Muscle layer of duodenum (tissue), 2 donors: Measurements from ENCODE around the gene ABCC4.

Experiments used
- H3K27ac ChIP-seq: one replicate; pipeline ENCODE4 v1.7.0; 2013; ENCODE audit warnings: mild to moderate bottlenecking, low read length
- H3K27me3 ChIP-seq: one replicate; pipeline ENCODE4 v1.7.0; 2013; ENCODE audit warnings: low read depth, mild to moderate bottlenecking, control low read depth, low read length
- H3K36me3 ChIP-seq, 2 donors: one replicate each; pipeline ENCODE4 v1.7.0; 2013; ENCODE audit warnings: low read length in 2 of 2, control low read depth in 1 of 2, mild to moderate bottlenecking in 1 of 2; ENCODE audit not compliant: insufficient read depth in 2 of 2, control insufficient read depth in 1 of 2
- H3K4me1 ChIP-seq, 2 donors: one replicate each; pipeline ENCODE4 v1.7.0; 2013; ENCODE audit warnings: low read length in 2 of 2, mild to moderate bottlenecking in 2 of 2, control low read depth in 1 of 2, moderate library complexity in 1 of 2; ENCODE audit not compliant: insufficient read depth in 2 of 2, control insufficient read depth in 1 of 2
- H3K4me3 ChIP-seq, 2 donors: one replicate each; pipeline ENCODE4 v1.7.0; 2013; ENCODE audit warnings: low read length in 2 of 2, low read depth in 1 of 2, mild to moderate bottlenecking in 1 of 2
- H3K9me3 ChIP-seq, 2 donors: one replicate each; pipeline ENCODE4 v1.7.0; 2013; ENCODE audit warnings: low read length in 2 of 2, control low read depth in 1 of 2, mild to moderate bottlenecking in 1 of 2; ENCODE audit not compliant: control insufficient read depth in 1 of 2
- donor health status: healthy.

Gene ABCC4

DNA sequence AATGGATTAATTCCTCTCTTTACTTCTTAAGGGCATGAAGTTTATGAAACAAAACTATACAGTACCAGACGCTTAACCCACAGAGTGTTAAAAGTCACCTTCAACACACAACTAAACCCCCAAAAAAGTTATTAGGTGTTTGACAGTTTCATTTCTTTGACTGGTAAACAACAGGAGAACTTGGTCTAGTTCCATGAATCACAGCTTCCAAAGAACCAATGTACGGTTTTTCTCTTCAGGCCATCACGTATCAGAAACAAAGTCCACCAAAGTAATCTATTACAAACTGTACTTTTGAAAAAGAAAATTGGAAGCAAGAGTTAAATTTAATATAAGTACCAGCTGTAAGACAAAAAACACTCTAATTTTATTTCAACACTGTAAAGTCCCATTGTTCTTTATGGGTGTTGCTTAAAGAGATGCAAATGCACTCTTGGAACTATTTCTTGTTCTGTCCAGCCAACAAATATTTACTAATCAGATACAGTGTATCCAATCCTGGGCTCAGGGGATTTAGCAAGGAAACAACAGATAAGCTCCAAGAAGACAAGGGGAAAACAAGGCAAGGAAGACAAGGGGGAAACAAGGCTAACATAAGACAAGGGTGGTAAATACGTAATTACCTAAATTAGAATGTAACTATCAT, 149.2 kb downstream of the ABCC4 start:
- peaks cover 0 to 7% of the 10 kb centered on the region in 2 donors for H3K36me3 ChIP-seq
- H3K27me3 ChIP-seq, result no peaks in the 10 kb centered on the region
- H3K4me1 ChIP-seq, result no peaks in the 10 kb centered on the region
- H3K9me3 ChIP-seq, result no peaks in the 10 kb centered on the region
- H3K4me3 ChIP-seq, result no peak overlapping the region
- no peak overlapping the region for H3K27ac ChIP-seq

DNA sequence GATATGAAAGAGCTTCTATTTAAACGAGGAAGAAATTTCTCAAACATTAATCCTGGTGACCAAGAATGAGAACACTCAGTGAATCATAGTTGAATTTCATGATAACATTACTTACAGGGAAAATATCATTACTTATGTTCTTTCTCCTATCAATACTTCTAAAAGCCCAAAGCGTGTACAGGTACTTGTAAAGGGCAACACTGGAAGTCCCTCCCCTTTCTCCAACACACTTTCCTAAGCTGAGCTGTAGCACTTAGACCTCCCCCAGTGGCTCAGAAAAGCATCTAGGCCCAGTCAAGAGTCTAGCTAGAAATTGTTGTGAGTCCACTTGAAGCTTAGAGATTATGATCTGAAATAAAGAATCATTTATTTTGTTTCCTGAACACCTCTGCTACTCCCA, 150.7 kb downstream of the ABCC4 start:
- Histone ChIP-seq H3K27me3 (no peaks in the 10 kb centered on the region), H3K4me1 (no peaks in the 10 kb centered on the region), H3K27ac (no peak overlapping the region), H3K4me3 (no peak overlapping the region), H3K36me3 (no peaks in the 10 kb centered on the region), H3K9me3 (no peaks in the 10 kb centered on the region)

DNA sequence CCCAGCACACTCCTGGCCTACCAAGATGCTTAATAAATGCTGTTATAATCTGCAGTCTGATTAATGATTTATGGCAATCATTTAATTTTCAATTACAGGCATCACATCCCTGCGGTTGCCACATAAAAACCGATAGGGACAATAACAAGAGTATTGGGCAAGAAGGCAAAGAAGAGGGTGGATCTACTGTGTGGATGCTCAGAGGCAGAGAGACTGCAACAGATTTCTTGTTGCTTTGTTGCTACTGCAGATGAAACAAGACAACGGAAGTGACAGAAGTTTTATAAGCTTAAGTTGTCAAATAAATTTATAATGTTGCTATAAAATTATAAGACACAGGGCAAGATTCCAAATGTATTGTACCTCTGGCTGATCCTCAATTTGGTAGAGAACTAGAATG, 154.8 kb downstream of the ABCC4 start:
- Histone ChIP-seq H3K27me3 (no peaks in the 10 kb centered on the region), H3K36me3 (no peaks in the 10 kb centered on the region), H3K4me3 (no peak overlapping the region), H3K27ac (no peak overlapping the region), H3K4me1 (no peaks in the 10 kb centered on the region), H3K9me3 (no peaks in the 10 kb centered on the region)

DNA sequence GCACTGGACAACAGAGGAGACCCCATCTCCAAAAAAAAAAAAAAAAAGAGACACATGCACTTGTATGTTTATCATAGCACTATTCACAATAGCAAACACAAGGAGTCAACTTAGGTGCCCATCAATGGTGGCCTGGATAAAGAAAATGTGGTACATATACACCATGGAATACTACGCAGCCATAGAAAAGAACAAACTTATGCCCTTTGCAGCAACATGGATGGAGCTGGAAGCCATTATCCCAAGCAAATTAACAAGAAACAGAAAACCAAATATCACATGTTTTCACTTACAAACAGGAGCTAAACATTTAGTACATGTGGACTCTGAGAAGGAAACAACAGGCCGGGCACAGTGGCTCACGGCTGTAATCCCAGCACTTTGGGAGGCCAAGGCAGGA, 155.7 kb downstream of the ABCC4 start:
- Histone ChIP-seq H3K27me3 (no peaks in the 10 kb centered on the region), H3K36me3 (no peaks in the 10 kb centered on the region), H3K27ac (no peak overlapping the region), H3K9me3 (no peaks in the 10 kb centered on the region), H3K4me3 (no peak overlapping the region), H3K4me1 (no peaks in the 10 kb centered on the region)

DNA sequence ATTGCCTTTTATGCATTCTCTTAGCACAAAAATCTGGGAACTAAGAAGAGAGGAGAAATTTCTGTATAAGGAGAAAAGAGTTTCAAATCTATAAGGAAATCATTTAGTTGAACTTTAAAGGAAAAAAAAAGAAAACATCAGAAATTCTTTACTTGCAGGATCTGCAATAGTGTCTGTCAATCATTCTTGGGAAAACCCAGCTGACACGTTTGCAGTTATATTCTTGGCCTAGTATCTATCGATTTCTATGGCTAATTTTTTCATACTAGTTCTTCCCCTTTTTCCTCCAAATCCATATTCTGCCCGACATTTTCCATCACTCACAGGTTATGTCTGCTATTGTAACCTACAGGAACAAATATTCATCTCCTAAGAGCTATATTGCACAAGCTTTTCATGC, 160.7 kb downstream of the ABCC4 start:
- Histone ChIP-seq H3K9me3 (no peaks in the 10 kb centered on the region), H3K4me1 (no peaks in the 10 kb centered on the region), H3K27ac (no peak overlapping the region), H3K27me3 (no peaks in the 10 kb centered on the region), H3K4me3 (no peak overlapping the region), H3K36me3 (peaks cover 5 to 9% of the 10 kb centered on the region in 2 donors)

DNA sequence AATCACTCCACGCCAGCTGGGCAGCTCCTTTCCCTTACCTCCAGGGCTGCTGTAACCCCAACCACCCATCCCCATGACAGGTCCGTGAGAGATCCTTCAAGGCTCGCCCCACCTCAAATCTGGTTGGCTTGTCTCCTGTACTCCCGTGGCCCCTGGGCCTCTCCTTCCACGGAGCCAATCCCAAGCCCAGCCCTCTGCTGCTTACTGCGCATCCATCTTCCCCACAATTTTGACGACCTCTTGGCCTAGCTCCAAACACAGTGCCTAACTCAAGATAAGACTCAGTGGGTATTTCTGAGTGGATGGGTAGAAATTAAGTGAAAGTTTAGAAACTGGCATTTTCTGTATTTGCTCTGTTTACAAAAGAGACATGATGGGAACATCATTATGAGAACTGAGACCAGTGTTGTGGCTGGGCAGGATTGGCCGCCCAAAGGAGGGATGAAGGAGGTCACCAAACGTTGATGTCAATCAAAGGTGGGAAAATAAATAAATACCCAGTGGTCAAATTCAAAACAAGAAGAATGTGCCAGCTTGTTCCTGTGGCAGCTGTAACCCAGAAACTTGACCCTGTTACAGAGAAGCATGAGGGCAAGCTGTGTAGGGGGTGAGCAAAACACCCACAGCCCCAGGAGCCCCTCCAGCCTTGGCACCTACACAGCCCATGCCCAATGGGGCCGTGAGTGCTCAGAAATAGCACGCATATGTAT, 162.2 kb downstream of the ABCC4 start:
- H3K4me3 ChIP-seq, result no peak overlapping the region
- no peaks in the 10 kb centered on the region for H3K9me3 ChIP-seq
- no peaks in the 10 kb centered on the region for H3K27me3 ChIP-seq
- H3K4me1 ChIP-seq, result no peaks in the 10 kb centered on the region
- H3K27ac ChIP-seq, result no peak overlapping the region
- H3K36me3 ChIP-seq, result peaks cover 5 to 9% of the 10 kb centered on the region in 2 donors

DNA sequence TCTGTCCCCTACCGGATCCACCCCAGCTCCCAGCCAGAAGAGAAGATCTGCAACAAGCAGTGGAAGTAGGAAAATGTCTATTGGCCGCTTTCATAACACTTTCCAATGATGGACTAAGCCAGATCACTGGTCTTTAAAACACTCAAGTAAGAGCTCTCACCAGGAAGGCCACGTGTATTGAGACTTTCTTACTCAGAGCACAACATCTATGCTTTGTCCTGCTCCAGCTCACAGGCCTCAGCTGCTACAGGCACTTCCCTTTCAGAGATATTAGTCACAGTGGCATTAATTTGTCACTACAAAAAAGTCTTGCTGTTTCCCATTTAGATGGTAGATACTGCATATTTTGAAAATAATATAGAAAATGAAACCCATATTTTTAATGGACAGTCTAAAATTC, 164.2 kb downstream of the ABCC4 start:
- no peaks in the 10 kb centered on the region for H3K27me3 ChIP-seq
- H3K36me3 ChIP-seq, result peaks cover 5 to 9% of the 10 kb centered on the region in 2 donors
- no peak overlapping the region for H3K4me3 ChIP-seq
- no peak overlapping the region for H3K27ac ChIP-seq
- H3K9me3 ChIP-seq, result no peaks in the 10 kb centered on the region
- H3K4me1 ChIP-seq, result no peaks in the 10 kb centered on the region

DNA sequence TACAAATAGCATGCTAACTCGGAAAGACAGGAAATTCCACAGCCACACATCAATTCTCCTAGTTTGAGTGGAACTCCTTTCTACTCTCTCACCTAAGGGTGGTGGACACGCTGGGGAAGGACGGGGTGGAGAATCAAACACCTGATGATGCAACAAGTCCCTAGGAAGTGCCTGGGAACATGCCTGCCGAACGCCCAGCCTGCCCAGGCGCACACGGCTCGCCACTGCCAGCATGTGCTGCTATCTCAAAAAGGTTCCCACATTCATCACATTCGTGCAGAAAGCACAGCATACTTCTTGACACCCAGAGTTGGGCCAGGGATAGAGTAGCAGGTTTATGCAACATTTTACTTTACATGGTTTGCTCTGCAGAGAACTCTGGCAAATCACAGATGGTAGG, 164.6 kb downstream of the ABCC4 start:
- Histone ChIP-seq H3K9me3 (no peaks in the 10 kb centered on the region), H3K27ac (no peak overlapping the region), H3K36me3 (peaks cover 5 to 9% of the 10 kb centered on the region in 2 donors), H3K27me3 (no peaks in the 10 kb centered on the region), H3K4me3 (no peak overlapping the region), H3K4me1 (no peaks in the 10 kb centered on the region)

DNA sequence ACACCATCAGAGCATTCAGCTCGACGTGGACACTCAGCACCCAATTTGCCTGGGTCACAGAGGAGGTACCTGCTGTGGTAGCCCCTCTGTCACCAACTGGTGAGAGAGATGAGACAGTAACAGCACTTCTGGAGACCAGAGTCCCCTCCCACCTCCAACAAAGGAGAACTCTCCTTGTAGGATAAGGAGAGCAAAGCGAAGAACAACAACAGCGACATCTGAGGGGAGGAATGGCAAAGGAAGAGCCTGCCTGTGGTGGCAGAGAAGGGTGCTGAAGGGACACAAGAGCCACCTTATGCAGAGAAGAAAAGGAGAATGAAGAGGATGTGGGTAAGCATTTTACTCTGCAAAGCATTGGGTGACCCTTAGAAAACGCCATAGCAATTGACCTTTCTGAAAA, 167.8 kb downstream of the ABCC4 start:
- H3K27me3 ChIP-seq, result no peaks in the 10 kb centered on the region
- H3K27ac ChIP-seq, result no peak overlapping the region
- H3K4me1 ChIP-seq, result no peaks in the 10 kb centered on the region
- no peaks in the 10 kb centered on the region for H3K9me3 ChIP-seq
- no peaks in the 10 kb centered on the region for H3K36me3 ChIP-seq
- no peak overlapping the region for H3K4me3 ChIP-seq

DNA sequence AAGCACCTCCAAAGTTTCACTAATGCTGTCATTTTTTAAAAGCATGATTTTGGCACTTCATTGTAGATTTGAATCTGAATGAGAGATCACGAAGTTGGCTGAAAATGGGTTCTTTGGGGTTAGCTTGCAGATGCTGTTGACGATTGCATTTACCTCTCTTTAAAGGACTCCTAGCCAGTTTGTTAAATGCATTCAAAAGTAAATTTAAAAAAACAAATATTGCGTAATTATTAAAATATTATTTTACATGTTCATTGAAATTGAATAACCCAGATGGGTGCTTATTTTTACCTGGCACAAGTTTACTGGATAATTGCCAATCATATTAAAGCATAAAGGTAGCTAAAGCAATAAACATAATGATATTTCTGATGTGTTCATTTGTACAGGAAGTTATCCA, 172.2 kb downstream of the ABCC4 start:
- H3K27me3 ChIP-seq, result no peaks in the 10 kb centered on the region
- peaks cover 0 to under 1% of the 10 kb centered on the region in 2 donors for H3K36me3 ChIP-seq
- H3K9me3 ChIP-seq, result no peaks in the 10 kb centered on the region
- no peak overlapping the region for H3K27ac ChIP-seq
- H3K4me3 ChIP-seq, result no peak overlapping the region
- H3K4me1 ChIP-seq, result no peaks in the 10 kb centered on the region

DNA sequence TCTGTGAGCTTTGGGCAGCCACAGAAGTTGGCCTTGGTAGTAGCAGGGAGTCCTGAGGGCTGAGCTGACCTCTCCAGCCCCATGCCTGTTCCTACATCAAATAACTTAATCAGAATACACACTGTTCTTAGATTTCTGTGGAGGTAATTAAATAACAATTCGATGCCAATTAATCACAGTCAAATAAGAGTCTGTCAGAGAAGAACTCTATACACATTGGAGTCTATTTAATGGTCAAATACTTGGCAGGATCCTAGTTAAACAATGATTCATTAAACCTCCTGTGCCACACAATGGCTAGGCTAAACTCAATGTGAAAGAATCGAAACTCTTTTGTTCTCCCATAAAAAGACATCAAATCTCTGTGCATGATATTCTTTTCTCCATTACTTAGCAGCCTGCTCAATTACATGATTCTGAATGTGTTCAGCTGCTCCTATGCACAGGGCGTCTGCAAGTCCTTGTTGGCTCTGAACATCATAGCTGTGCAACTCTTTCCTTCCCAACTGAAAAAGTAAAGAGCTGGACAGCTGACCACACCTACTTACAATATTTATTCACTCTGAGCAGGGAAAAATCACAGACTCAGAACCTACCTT, 173.1 kb downstream of the ABCC4 start:
- H3K27ac ChIP-seq, result no peak overlapping the region
- no peak overlapping the region for H3K4me3 ChIP-seq
- peaks cover 0 to 6% of the 10 kb centered on the region in 2 donors for H3K36me3 ChIP-seq
- no peaks in the 10 kb centered on the region for H3K4me1 ChIP-seq
- H3K9me3 ChIP-seq, result no peaks in the 10 kb centered on the region
- H3K27me3 ChIP-seq, result no peaks in the 10 kb centered on the region
